ENCODE data around the gene ZNF582.

GRCh38 chr19:56355517-56355916, 37.8 kb downstream of the ZNF582 start:
- TF ChIP-seq, protein P1, sequence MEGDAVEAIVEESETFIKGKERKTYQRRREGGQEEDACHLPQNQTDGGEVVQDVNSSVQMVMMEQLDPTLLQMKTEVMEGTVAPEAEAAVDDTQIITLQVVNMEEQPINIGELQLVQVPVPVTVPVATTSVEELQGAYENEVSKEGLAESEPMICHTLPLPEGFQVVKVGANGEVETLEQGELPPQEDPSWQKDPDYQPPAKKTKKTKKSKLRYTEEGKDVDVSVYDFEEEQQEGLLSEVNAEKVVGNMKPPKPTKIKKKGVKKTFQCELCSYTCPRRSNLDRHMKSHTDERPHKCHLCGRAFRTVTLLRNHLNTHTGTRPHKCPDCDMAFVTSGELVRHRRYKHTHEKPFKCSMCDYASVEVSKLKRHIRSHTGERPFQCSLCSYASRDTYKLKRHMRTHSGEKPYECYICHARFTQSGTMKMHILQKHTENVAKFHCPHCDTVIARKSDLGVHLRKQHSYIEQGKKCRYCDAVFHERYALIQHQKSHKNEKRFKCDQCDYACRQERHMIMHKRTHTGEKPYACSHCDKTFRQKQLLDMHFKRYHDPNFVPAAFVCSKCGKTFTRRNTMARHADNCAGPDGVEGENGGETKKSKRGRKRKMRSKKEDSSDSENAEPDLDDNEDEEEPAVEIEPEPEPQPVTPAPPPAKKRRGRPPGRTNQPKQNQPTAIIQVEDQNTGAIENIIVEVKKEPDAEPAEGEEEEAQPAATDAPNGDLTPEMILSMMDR (IDR thresholded peaks at IDR 0.05), result no peak
- no peak for TF ChIP-seq POLR2A (IDR thresholded peaks at IDR 0.05)
- TF ChIP-seq EP300 (IDR thresholded peaks at IDR 0.05), result no peak
- TF ChIP-seq POLR2AphosphoS5 (IDR thresholded peaks at IDR 0.05), result no peak
